SK-N-SH (cell line): ENCODE measurements around the gene BCL2L13.

Experiments
- CHD2 ChIP-seq: fragments of 150-350 bp; IDR thresholded peaks from 2 replicates; pipeline ENCODE4 v1.6.1; 2018; ENCODE audit warnings: low read length; ENCODE audit not compliant: partially characterized antibody
- EP300 ChIP-seq, 2 experiments: IDR thresholded peaks; 2 replicates each; pipeline versions ENCODE4 v1.4.0 to v1.6.1; 2012; ENCODE audit warnings: borderline replicate concordance in 1 of 2, low read depth in 1 of 2, low read length in 1 of 2
- FOSL2 ChIP-seq: IDR thresholded peaks from 2 replicates; pipeline ENCODE4 v1.4.0; 2012; ENCODE audit warnings: low read depth, mild to moderate bottlenecking, moderate library complexity, borderline replicate concordance
- FOXJ3 ChIP-seq: sonication (generic); formaldehyde crosslinking; IDR thresholded peaks from 2 replicates; pipeline ENCODE4 v1.5.1; 2020; ENCODE audit warnings: mild to moderate bottlenecking, missing genetic modification reagents
- FOXM1 ChIP-seq: IDR thresholded peaks from 2 replicates; pipeline ENCODE4 v1.4.0; 2012; ENCODE audit warnings: low read depth, mild to moderate bottlenecking
- PBX3 ChIP-seq: IDR thresholded peaks from 2 replicates; pipeline ENCODE4; 2012
- POLR2AphosphoS5 ChIP-seq: IDR thresholded peaks from 2 replicates; pipeline ENCODE4 v1.6.1; 2012; ENCODE audit warnings: low read depth, low read length
- RFX5 ChIP-seq: IDR thresholded peaks from 2 replicates; pipeline ENCODE4 v1.6.1; 2012; ENCODE audit warnings: mild to moderate bottlenecking, improper control_type of control experiment, low read length
- SMC3 ChIP-seq: IDR thresholded peaks from 2 replicates; pipeline ENCODE4 v1.6.1; 2012; ENCODE audit warnings: low read depth, low read length, improper control_type of control experiment
- YY1 ChIP-seq: IDR thresholded peaks from 2 replicates; pipeline ENCODE4 v1.4.0; 2012; ENCODE audit warnings: low read depth, mild to moderate bottlenecking
- TF ChIP-seq, protein P1 (sequence below): IDR thresholded peaks from 2 replicates; pipeline ENCODE4 v1.4.0; 2012; ENCODE audit warnings: low read depth, borderline replicate concordance
- TF ChIP-seq, protein P2 (sequence below): fragments of 200-600 bp; sonication (generic); IDR thresholded peaks from 2 replicates; pipeline ENCODE4 v1.6.1; 2017; ENCODE audit warnings: antibody characterized with exemption, mild to moderate bottlenecking, moderate library complexity
- TF ChIP-seq, protein P3 (sequence below): fragments of 150-350 bp; IDR thresholded peaks from 2 replicates; pipeline ENCODE4 v1.6.1; 2016; ENCODE audit warnings: mild to moderate bottlenecking, low read depth, low read length
- TF ChIP-seq, protein P4 (sequence below): IDR thresholded peaks from 2 replicates; pipeline ENCODE4 v1.6.1; 2012; ENCODE audit warnings: mild to moderate bottlenecking, low read depth, low read length, moderate library complexity

- TF ChIP-seq SMC3 (no peak), YY1 (no peak), FOXM1 (no peak), EP300 (IDR thresholded peaks at IDR 0.05; ENCODE audit: borderline replicate concordance in 1 of 2, low read depth in 1 of 2, low read length in 1 of 2) (no peak), POLR2AphosphoS5 (no peak), FOXJ3 (CRISPR knock-in tag) (no peak), CHD2 (no peak), FOSL2 (no peak), PBX3 (no peak), RFX5 (no peak)
- TF ChIP-seq, protein P1, sequence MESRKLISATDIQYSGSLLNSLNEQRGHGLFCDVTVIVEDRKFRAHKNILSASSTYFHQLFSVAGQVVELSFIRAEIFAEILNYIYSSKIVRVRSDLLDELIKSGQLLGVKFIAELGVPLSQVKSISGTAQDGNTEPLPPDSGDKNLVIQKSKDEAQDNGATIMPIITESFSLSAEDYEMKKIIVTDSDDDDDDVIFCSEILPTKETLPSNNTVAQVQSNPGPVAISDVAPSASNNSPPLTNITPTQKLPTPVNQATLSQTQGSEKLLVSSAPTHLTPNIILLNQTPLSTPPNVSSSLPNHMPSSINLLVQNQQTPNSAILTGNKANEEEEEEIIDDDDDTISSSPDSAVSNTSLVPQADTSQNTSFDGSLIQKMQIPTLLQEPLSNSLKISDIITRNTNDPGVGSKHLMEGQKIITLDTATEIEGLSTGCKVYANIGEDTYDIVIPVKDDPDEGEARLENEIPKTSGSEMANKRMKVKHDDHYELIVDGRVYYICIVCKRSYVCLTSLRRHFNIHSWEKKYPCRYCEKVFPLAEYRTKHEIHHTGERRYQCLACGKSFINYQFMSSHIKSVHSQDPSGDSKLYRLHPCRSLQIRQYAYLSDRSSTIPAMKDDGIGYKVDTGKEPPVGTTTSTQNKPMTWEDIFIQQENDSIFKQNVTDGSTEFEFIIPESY, result no peak
- TF ChIP-seq, protein P2, sequence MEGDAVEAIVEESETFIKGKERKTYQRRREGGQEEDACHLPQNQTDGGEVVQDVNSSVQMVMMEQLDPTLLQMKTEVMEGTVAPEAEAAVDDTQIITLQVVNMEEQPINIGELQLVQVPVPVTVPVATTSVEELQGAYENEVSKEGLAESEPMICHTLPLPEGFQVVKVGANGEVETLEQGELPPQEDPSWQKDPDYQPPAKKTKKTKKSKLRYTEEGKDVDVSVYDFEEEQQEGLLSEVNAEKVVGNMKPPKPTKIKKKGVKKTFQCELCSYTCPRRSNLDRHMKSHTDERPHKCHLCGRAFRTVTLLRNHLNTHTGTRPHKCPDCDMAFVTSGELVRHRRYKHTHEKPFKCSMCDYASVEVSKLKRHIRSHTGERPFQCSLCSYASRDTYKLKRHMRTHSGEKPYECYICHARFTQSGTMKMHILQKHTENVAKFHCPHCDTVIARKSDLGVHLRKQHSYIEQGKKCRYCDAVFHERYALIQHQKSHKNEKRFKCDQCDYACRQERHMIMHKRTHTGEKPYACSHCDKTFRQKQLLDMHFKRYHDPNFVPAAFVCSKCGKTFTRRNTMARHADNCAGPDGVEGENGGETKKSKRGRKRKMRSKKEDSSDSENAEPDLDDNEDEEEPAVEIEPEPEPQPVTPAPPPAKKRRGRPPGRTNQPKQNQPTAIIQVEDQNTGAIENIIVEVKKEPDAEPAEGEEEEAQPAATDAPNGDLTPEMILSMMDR, result no peak
- TF ChIP-seq, protein P3, sequence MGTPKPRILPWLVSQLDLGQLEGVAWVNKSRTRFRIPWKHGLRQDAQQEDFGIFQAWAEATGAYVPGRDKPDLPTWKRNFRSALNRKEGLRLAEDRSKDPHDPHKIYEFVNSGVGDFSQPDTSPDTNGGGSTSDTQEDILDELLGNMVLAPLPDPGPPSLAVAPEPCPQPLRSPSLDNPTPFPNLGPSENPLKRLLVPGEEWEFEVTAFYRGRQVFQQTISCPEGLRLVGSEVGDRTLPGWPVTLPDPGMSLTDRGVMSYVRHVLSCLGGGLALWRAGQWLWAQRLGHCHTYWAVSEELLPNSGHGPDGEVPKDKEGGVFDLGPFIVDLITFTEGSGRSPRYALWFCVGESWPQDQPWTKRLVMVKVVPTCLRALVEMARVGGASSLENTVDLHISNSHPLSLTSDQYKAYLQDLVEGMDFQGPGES, result no peak
- TF ChIP-seq, protein P4, sequence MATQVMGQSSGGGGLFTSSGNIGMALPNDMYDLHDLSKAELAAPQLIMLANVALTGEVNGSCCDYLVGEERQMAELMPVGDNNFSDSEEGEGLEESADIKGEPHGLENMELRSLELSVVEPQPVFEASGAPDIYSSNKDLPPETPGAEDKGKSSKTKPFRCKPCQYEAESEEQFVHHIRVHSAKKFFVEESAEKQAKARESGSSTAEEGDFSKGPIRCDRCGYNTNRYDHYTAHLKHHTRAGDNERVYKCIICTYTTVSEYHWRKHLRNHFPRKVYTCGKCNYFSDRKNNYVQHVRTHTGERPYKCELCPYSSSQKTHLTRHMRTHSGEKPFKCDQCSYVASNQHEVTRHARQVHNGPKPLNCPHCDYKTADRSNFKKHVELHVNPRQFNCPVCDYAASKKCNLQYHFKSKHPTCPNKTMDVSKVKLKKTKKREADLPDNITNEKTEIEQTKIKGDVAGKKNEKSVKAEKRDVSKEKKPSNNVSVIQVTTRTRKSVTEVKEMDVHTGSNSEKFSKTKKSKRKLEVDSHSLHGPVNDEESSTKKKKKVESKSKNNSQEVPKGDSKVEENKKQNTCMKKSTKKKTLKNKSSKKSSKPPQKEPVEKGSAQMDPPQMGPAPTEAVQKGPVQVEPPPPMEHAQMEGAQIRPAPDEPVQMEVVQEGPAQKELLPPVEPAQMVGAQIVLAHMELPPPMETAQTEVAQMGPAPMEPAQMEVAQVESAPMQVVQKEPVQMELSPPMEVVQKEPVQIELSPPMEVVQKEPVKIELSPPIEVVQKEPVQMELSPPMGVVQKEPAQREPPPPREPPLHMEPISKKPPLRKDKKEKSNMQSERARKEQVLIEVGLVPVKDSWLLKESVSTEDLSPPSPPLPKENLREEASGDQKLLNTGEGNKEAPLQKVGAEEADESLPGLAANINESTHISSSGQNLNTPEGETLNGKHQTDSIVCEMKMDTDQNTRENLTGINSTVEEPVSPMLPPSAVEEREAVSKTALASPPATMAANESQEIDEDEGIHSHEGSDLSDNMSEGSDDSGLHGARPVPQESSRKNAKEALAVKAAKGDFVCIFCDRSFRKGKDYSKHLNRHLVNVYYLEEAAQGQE, result no peak
Measured at GRCh38 chr22:17647991-17648390, 9.4 kb downstream of the BCL2L13 start.
